PFSK-1 (cell line): ENCODE data around the gene TUBB1.

Experiments
- POLR2AphosphoS5 ChIP-seq: IDR thresholded peaks from 2 replicates; pipeline ENCODE4 v1.6.1; 2012; ENCODE audit warnings: low read depth, mild to moderate bottlenecking, control low read depth, low read length, moderate library complexity
- TF ChIP-seq, protein P1 (sequence below), 2 experiments: IDR thresholded peaks; 2 replicates each; pipeline versions ENCODE4 v1.6.1 to v1.8.0; 2011 to 2012; ENCODE audit warnings: low read depth in 2 of 2, low read length in 2 of 2, control low read depth in 1 of 2, inconsistent platforms in 1 of 2, mild to moderate bottlenecking in 1 of 2, moderate library complexity in 1 of 2; ENCODE audit not compliant: insufficient read depth in 1 of 2

DNA sequence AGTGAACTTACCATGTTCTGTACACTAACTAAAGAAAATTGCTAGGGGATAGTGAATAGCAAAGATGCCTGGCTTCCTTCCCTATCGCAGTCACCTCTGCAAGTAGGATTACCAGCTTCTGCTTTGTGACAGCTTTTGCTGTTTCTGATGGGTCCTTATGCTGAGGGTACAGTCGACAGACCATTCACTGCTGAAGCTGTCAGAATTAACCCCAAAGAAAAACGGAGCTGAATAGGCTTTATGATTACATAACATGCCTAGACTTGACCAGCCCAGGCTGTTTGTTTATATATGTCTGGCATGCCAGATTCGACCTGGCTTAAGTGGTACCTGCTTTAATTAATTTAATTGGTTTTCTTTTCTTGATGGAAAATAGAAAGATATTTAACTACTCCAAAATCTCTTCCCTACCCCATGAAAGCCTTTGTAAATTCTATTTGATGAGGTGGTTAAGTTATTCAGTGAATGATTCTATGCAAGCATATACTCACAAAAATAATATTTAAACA lies 45.0 kb downstream of the TUBB1 start:
- TF ChIP-seq, protein P1, sequence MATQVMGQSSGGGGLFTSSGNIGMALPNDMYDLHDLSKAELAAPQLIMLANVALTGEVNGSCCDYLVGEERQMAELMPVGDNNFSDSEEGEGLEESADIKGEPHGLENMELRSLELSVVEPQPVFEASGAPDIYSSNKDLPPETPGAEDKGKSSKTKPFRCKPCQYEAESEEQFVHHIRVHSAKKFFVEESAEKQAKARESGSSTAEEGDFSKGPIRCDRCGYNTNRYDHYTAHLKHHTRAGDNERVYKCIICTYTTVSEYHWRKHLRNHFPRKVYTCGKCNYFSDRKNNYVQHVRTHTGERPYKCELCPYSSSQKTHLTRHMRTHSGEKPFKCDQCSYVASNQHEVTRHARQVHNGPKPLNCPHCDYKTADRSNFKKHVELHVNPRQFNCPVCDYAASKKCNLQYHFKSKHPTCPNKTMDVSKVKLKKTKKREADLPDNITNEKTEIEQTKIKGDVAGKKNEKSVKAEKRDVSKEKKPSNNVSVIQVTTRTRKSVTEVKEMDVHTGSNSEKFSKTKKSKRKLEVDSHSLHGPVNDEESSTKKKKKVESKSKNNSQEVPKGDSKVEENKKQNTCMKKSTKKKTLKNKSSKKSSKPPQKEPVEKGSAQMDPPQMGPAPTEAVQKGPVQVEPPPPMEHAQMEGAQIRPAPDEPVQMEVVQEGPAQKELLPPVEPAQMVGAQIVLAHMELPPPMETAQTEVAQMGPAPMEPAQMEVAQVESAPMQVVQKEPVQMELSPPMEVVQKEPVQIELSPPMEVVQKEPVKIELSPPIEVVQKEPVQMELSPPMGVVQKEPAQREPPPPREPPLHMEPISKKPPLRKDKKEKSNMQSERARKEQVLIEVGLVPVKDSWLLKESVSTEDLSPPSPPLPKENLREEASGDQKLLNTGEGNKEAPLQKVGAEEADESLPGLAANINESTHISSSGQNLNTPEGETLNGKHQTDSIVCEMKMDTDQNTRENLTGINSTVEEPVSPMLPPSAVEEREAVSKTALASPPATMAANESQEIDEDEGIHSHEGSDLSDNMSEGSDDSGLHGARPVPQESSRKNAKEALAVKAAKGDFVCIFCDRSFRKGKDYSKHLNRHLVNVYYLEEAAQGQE (IDR thresholded peaks at IDR 0.05; ENCODE audit: insufficient read depth in 1 of 2, low read depth in 2 of 2, low read length in 2 of 2): no peak
- TF ChIP-seq POLR2AphosphoS5: no peak
